Progenitor cell of endocrine pancreas (in vitro differentiated cells): Measurements from ENCODE around the gene INPP4A. TPM values are rescaled to one million over a fixed set of nuclear protein-coding genes. Genes with fewer than 3 reads are reported as not detected.

Source experiments
- DNase-seq: peaks from one replicate; pipeline ENCODE4 v3.0.0; 2021; ENCODE audit warnings: low spot score; ENCODE audit not compliant: unreplicated experiment
- H3K27ac Mint-ChIP-seq: 2 replicates; pipeline ENCODE4 v1.8.0; 2021; ENCODE audit warnings: mild to moderate bottlenecking, moderate library complexity, mixed read lengths
- H3K27me3 Mint-ChIP-seq: 2 replicates; pipeline ENCODE4 v1.8.0; 2021; ENCODE audit warnings: mixed read lengths
- H3K36me3 Mint-ChIP-seq: 2 replicates; pipeline ENCODE4 v1.8.0; 2022; ENCODE audit warnings: mixed read lengths; ENCODE audit not compliant: insufficient read depth
- H3K4me1 Mint-ChIP-seq: 2 replicates; pipeline ENCODE4 v1.8.0; 2021; ENCODE audit warnings: low read depth, mixed read lengths
- H3K4me3 Mint-ChIP-seq: 2 replicates; pipeline ENCODE4 v1.8.0; 2021; ENCODE audit warnings: low read depth, mild to moderate bottlenecking, moderate library complexity, mixed read lengths
- H3K9me3 Mint-ChIP-seq: 2 replicates; pipeline ENCODE4 v1.8.0; 2021; ENCODE audit warnings: low read depth, mixed read lengths
- CTCF ChIP-seq: fragments of 200-600 bp; sonication (generic); IDR thresholded peaks from one replicate; pipeline ENCODE4 v1.5.0; 2021; ENCODE audit warnings: antibody characterized with exemption, mild to moderate bottlenecking; ENCODE audit not compliant: unreplicated experiment
- total RNA-seq: library from RNA; stranded (reverse); gene quantifications from 2 replicates; pipeline ENCODE4 v1.2.1, GENCODE V29; 2021

Gene INPP4A
- total RNA-seq, 1 donor from 2014 or later: 33.0 TPM

GRCh38 chr2:98561902-98562695 lies 117.4 kb downstream of the INPP4A start:
- H3K36me3 Mint-ChIP-seq: peaks cover 9% of the 10 kb centered on the region
- DNase-seq: no peak
- no peaks in the 10 kb centered on the region for H3K4me1 Mint-ChIP-seq
- no peak overlapping the region for H3K4me3 Mint-ChIP-seq
- H3K27me3 Mint-ChIP-seq: no peaks in the 10 kb centered on the region
- no peak overlapping the region for H3K27ac Mint-ChIP-seq
- no peaks in the 10 kb centered on the region for H3K9me3 Mint-ChIP-seq
- no peak for TF ChIP-seq CTCF

- H3K4me3 Mint-ChIP-seq: no peak overlapping the region
- H3K36me3 Mint-ChIP-seq: peaks cover 9% of the 10 kb centered on the region
- no peak for DNase-seq
- no peaks in the 10 kb centered on the region for H3K9me3 Mint-ChIP-seq
- H3K27ac Mint-ChIP-seq: no peak overlapping the region
- H3K27me3 Mint-ChIP-seq: no peaks in the 10 kb centered on the region
- no peak for TF ChIP-seq CTCF
- H3K4me1 Mint-ChIP-seq: no peaks in the 10 kb centered on the region
Measured at GRCh38 chr2:98563394-98563793, 118.7 kb downstream of the INPP4A start.

- Mint-ChIP-seq H3K9me3 (no peaks in the 10 kb centered on the region), H3K27me3 (no peaks in the 10 kb centered on the region), H3K4me3 (no peak overlapping the region), H3K27ac (no peak overlapping the region), H3K36me3 (peaks cover 10% of the 10 kb centered on the region), H3K4me1 (no peaks in the 10 kb centered on the region)
- no peak for DNase-seq
- no peak for TF ChIP-seq CTCF
Measured at GRCh38 chr2:98564541-98565132, 120.0 kb downstream of the INPP4A start.

GRCh38 chr2:98565286-98565860 lies 120.7 kb downstream of the INPP4A start:
- no peak for DNase-seq
- no peak for TF ChIP-seq CTCF
- H3K4me3 Mint-ChIP-seq: no peak overlapping the region
- no peaks in the 10 kb centered on the region for H3K9me3 Mint-ChIP-seq
- peaks cover 14% of the 10 kb centered on the region for H3K36me3 Mint-ChIP-seq
- no peaks in the 10 kb centered on the region for H3K4me1 Mint-ChIP-seq
- no peak overlapping the region for H3K27ac Mint-ChIP-seq
- H3K27me3 Mint-ChIP-seq: no peaks in the 10 kb centered on the region

- no peak overlapping the region for H3K4me3 Mint-ChIP-seq
- H3K36me3 Mint-ChIP-seq: peaks cover 14% of the 10 kb centered on the region
- H3K27me3 Mint-ChIP-seq: no peaks in the 10 kb centered on the region
- H3K4me1 Mint-ChIP-seq: no peaks in the 10 kb centered on the region
- H3K9me3 Mint-ChIP-seq: no peaks in the 10 kb centered on the region
- TF ChIP-seq CTCF: no peak
- no peak for DNase-seq
- peak overlapping the region; percentile 46 for H3K27ac Mint-ChIP-seq
Measured at GRCh38 chr2:98565941-98566340, 121.3 kb downstream of the INPP4A start.
